ENCODE measurements around the gene MLST8. TPM values are rescaled to one million over a fixed set of nuclear protein-coding genes. Genes with fewer than 3 reads are reported as not detected.

MLST8 gene
- total and polyA plus RNA-seq, 2 donors (not counting 3 experiments of a cell fraction or from before 2014, with no cell fraction given) = 36.9 to 129 TPM

- H3K9me1 ChIP-seq (replicated peaks; ENCODE audit: control insufficient read depth, extremely low read depth, insufficient read depth, low read length) = no peaks in the 10 kb centered on the region
- ChIA-PET CTCF (interaction anchor here (1.0 to 1.5 kb wide), 8 partner anchors 9 to 307 kb away, joined by 3 to 11 read pairs (median 4); partner anchors contain the start of genes ECI1, PGP and RAB26), POLR2A (interaction anchor here (2.6 kb wide), 1 partner anchor 39 kb away, joined by 8 read pairs; the partner anchor contains the start of gene TRAF7)
- DNase-seq (ENCODE audit: low read depth, low spot score) (no peak), FAIRE-seq (no peak)
- no peaks in the 10 kb centered on the region for H3K4me1 ChIP-seq (ENCODE audit: control insufficient read depth, extremely low read depth, insufficient read depth, low read length)
- no peak overlapping the region for H3K4me2 ChIP-seq (ENCODE audit: insufficient read depth, low read length)
- intact Hi-C loops (cut with micrococcal nuclease) = no loop called here
- TF ChIP-seq MYC (IDR thresholded peaks at IDR 0.05; ENCODE audit: low read depth, low read length) = no peak
- no peak for TF ChIP-seq FOS (IDR thresholded peaks at IDR 0.05; ENCODE audit: borderline replicate concordance, insufficient read depth, low read length)
- no peak for TF ChIP-seq JUN (IDR thresholded peaks at IDR 0.05; ENCODE audit: borderline replicate concordance, insufficient read depth, insufficient read length, low read depth)
- TF ChIP-seq EZH2 (IDR thresholded peaks at IDR 0.05; ENCODE audit: borderline replicate concordance, low read depth, low read length, severe bottlenecking) = no peak
- TF ChIP-seq POLR2A (IDR thresholded peaks at IDR 0.05; ENCODE audit: low read depth, low read length) = no peak
- TF ChIP-seq POLR2AphosphoS5 (IDR thresholded peaks at IDR 0.05; ENCODE audit: insufficient read depth, low read depth, low read length) = no peak
- TF ChIP-seq, protein P1, sequence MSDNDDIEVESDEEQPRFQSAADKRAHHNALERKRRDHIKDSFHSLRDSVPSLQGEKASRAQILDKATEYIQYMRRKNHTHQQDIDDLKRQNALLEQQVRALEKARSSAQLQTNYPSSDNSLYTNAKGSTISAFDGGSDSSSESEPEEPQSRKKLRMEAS (IDR thresholded peaks at IDR 0.05; ENCODE audit: insufficient read depth, insufficient read length) = no peak
- TF ChIP-seq, protein P2, sequence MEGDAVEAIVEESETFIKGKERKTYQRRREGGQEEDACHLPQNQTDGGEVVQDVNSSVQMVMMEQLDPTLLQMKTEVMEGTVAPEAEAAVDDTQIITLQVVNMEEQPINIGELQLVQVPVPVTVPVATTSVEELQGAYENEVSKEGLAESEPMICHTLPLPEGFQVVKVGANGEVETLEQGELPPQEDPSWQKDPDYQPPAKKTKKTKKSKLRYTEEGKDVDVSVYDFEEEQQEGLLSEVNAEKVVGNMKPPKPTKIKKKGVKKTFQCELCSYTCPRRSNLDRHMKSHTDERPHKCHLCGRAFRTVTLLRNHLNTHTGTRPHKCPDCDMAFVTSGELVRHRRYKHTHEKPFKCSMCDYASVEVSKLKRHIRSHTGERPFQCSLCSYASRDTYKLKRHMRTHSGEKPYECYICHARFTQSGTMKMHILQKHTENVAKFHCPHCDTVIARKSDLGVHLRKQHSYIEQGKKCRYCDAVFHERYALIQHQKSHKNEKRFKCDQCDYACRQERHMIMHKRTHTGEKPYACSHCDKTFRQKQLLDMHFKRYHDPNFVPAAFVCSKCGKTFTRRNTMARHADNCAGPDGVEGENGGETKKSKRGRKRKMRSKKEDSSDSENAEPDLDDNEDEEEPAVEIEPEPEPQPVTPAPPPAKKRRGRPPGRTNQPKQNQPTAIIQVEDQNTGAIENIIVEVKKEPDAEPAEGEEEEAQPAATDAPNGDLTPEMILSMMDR (IDR thresholded peaks at IDR 0.05; ENCODE audit: extremely low read depth in 1 of 2, insufficient read depth in 1 of 2, low read depth in 1 of 2, low read length in 2 of 2) = no peak
- no peak for TF ChIP-seq GATA2 (IDR thresholded peaks at IDR 0.05; ENCODE audit: insufficient read depth, insufficient read length, low read depth, low read length)
- H3K9ac ChIP-seq (replicated peaks; ENCODE audit: extremely low read depth, insufficient read depth, low read length) = no peak overlapping the region
- H3K9me3 ChIP-seq (replicated peaks; ENCODE audit: control insufficient read depth, insufficient read depth, low read length) = no peaks in the 10 kb centered on the region
- no peak overlapping the region for H3K4me3 ChIP-seq (replicated peaks in 1 of 3; ENCODE audit: insufficient read depth in 1 of 3, low read depth in 1 of 3, low read length in 3 of 3)
- H3K27ac ChIP-seq (ENCODE audit: insufficient read depth, low read depth, low read length) = no peak overlapping the region
- no peaks in the 10 kb centered on the region for H3K36me3 ChIP-seq (ENCODE audit: control insufficient read depth in 2 of 2, extremely low read depth in 1 of 2, insufficient read depth in 2 of 2, low read length in 2 of 2)
- no TSS peak for BruUV-seq (replicated peaks)
- H3K27me3 ChIP-seq (ENCODE audit: control insufficient read depth in 2 of 2, insufficient read depth in 2 of 2, low read length in 2 of 2) = peaks cover 26 to 35% of the 10 kb centered on the region in 2 experiments
- H3K79me2 ChIP-seq (ENCODE audit: control insufficient read depth, insufficient read depth, low read length) = no peaks in the 10 kb centered on the region
- dilution Hi-C loops (cut with MboI; ENCODE audit: extremely low pct_ligation_motif_present, low sequenced_read_pairs) = no loop called here
- H2AFZ ChIP-seq (ENCODE audit: low read depth, low read length) = no peak overlapping the region
- no peaks in the 10 kb centered on the region for H4K20me1 ChIP-seq (replicated peaks; ENCODE audit: control insufficient read depth, extremely low read depth, insufficient read depth, low read length)
Observed at GRCh38 chr16:2194166-2194834, 11.0 kb upstream of the MLST8 start.

All from endothelial cell of umbilical vein (primary cell).